22Rv1 (cell line): ENCODE results near the gene PKP2.

Experiments
- CTCF ChIP-seq: fragments of 450-650 bp; IDR thresholded peaks from 2 replicates; pipeline ENCODE4 v1.5.1; 2017; ENCODE audit warnings: mild to moderate bottlenecking
- ZFX ChIP-seq: fragments of 450-650 bp; IDR thresholded peaks from 2 replicates; pipeline ENCODE4 v1.6.1; 2017; ENCODE audit warnings: antibody characterized with exemption, borderline replicate concordance

- no peak for TF ChIP-seq CTCF
- TF ChIP-seq ZFX, result no peak
Observed at GRCh38 chr12:32891956-32892355, 4.6 kb downstream of the PKP2 start.
